ENCODE results near the gene CEBPA. TPM values are rescaled to one million over a fixed set of nuclear protein-coding genes. Genes with fewer than 3 reads are reported as not detected.
A peak's percentile ranks its signal among the peaks of the same experiment; 100 is the strongest.

Gene CEBPA
- total RNA-seq, 1 experiment from 2014 or later = 3.2 TPM

DNA sequence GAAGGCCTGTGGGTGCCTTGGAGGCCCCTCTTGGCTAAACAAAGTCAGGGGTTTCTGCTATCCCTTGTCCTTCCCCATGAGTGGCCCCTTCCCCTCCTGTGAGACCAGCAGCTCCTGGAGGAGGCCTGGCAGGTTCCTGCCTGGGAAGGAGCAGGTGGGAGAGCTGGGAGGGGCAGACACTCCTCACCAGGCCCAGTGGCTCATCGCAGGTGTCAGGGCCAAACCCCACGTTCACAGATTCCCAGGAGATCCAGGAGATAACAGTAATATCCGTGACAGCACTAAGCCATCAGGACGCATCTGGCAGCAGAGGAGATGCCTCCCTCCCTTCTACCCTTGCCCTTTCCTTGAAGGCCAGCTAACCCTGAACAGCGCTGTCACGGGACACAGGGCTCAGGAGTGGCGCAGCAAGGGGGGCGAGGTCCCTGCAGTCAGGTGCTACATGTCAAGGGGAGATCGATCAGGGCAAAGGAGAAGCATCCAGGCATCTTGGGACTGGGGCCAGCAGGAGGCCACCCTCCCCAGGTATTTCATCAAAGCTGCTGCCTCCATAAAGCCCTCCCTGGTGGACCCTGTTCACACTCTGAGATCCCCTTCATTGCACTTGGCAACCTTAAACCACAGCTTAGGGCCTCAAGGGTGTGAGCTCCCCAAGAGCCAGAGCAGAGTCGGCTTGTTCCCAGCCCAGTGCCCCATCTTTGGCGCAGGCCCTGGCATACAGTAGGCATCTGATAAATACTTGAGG is 4.8 kb downstream of the CEBPA start:
- no peaks in the 10 kb centered on the region for H3K36me3 Mint-ChIP-seq (ENCODE audit: insufficient read depth in 1 of 3, low read depth in 3 of 3)
- no peak overlapping the region; a peak in 1 of 5 replicates for H3K4me3 Mint-ChIP-seq
- Histone ChIP-seq H3K79me1 (ENCODE audit: insufficient read depth, low read depth, low read length, poor library complexity, severe bottlenecking) (no peaks in the 10 kb centered on the region), H2BK12ac (ENCODE audit: insufficient read length, low read depth, low read length) (no peak overlapping the region), H4K20me1 (ENCODE audit: control insufficient read depth, insufficient read depth, insufficient read length) (no peaks in the 10 kb centered on the region), H3K4ac (ENCODE audit: low read depth, low read length) (no peak overlapping the region), H3K9me3 (ENCODE audit: control insufficient read depth, low read depth, low read length) (no peaks in the 10 kb centered on the region), H2BK120ac (ENCODE audit: low read depth, low read length, poor library complexity, severe bottlenecking) (no peak overlapping the region), H3K18ac (ENCODE audit: insufficient read length, low read depth, low read length) (no peak overlapping the region), H3K27ac (ENCODE audit: insufficient read length, low read depth, low read length) (no peak overlapping the region), H4K91ac (ENCODE audit: insufficient read length, low read depth, low read length) (no peak overlapping the region), H3K56ac (ENCODE audit: insufficient read length, low read depth, low read length) (no peak overlapping the region), H3K4me1 (ENCODE audit: insufficient read depth, low read length) (no peaks in the 10 kb centered on the region), H4K5ac (ENCODE audit: insufficient read length, low read depth, low read length) (no peak overlapping the region), H3T11ph (ENCODE audit: low read length) (no peak overlapping the region), H3K79me2 (ENCODE audit: insufficient read depth, low read length) (no peaks in the 10 kb centered on the region), H3K4me2 (ENCODE audit: insufficient read depth, insufficient read length, low read length) (no peak overlapping the region), H2AK5ac (ENCODE audit: insufficient read length, low read length) (no peak overlapping the region), H3K14ac (ENCODE audit: insufficient read depth, low read length) (no peak overlapping the region), H3K27me3 (ENCODE audit: insufficient read depth, low read length) (peaks cover 15% of the 10 kb centered on the region; the same call in 1 of the 2 replicates), H2BK5ac (ENCODE audit: insufficient read length, low read length) (no peak overlapping the region), H2BK20ac (ENCODE audit: low read depth, low read length, poor library complexity, severe bottlenecking) (no peak overlapping the region), H3K9ac (ENCODE audit: extremely low read depth, insufficient read length, low read length) (no peak overlapping the region), H2AFZ (ENCODE audit: low read length) (no peak overlapping the region), H2BK15ac (ENCODE audit: low read depth, low read length) (no peak overlapping the region), H3K23ac (ENCODE audit: insufficient read length, low read depth, low read length) (no peak overlapping the region), H3K23me2 (ENCODE audit: insufficient read length, low read depth, low read length, poor library complexity, severe bottlenecking) (no peaks in the 10 kb centered on the region), H4K8ac (replicated peaks; ENCODE audit: insufficient read length, low read depth, low read length) (no peak overlapping the region)
- no peaks in the 10 kb centered on the region for H3K9me3 Mint-ChIP-seq
- no peak for TF ChIP-seq CTCF (conservative IDR thresholded peaks at IDR 0.05)
- H3K4me1 Mint-ChIP-seq = peaks cover 0 to 21% of the 10 kb centered on the region in 2 experiments; a peak in 3 of 4 replicates
- DNase-seq = no peak
- H3K27me3 Mint-ChIP-seq (ENCODE audit: low read depth) = peaks cover 26% of the 10 kb centered on the region
- peak overlapping the region in 1 of 3 experiments; percentile 12; a peak in 1 of 7 replicates for H3K27ac Mint-ChIP-seq
- WGBS (ENCODE audit: extremely low coverage, insufficient read length, low lambda C conversion rate) = no CpG with 5 or more reads among the region's 11 CpGs

All from H9 (cell line).